GM12878 (cell line): ENCODE data around the gene TBC1D8. TPM values are rescaled to one million over a fixed set of nuclear protein-coding genes. Genes with fewer than 3 reads are reported as not detected.

Experiments used
- CREM ChIP-seq: IDR thresholded peaks from 2 replicates; pipeline ENCODE4 v1.6.1; 2014; ENCODE audit warnings: antibody characterized with exemption, low read depth
- GATAD2B ChIP-seq: fragments of 450-650 bp; conservative IDR thresholded peaks from 2 replicates; pipeline ENCODE4 v1.6.1; 2017; ENCODE audit warnings: low read depth, mild to moderate bottlenecking, moderate library complexity
- KAT2A ChIP-seq: conservative IDR thresholded peaks from 2 replicates; pipeline ENCODE4 v1.6.1; 2011; ENCODE audit warnings: low read depth, low read length; ENCODE audit not compliant: control insufficient read depth
- LARP7 ChIP-seq: fragments of 450-650 bp; IDR thresholded peaks from 2 replicates; pipeline ENCODE4 v1.6.1; 2017; ENCODE audit warnings: mild to moderate bottlenecking
- NR2C1 ChIP-seq: fragments of 450-650 bp; IDR thresholded peaks from 2 replicates; pipeline ENCODE4 v1.6.1; 2017; ENCODE audit warnings: antibody characterized with exemption, mild to moderate bottlenecking, moderate library complexity
- RAD21 ChIP-seq: IDR thresholded peaks from 2 replicates; pipeline ENCODE4 v1.6.1; 2011; ENCODE audit warnings: mild to moderate bottlenecking, low read depth, low read length, moderate library complexity; ENCODE audit not compliant: insufficient read depth
- SMAD5 ChIP-seq: IDR thresholded peaks from 2 replicates; pipeline ENCODE4 v1.6.1; 2016; ENCODE audit warnings: antibody characterized with exemption, low read depth
- STAT3 ChIP-seq: IDR thresholded peaks from 2 replicates; pipeline ENCODE4 v1.6.1; 2011; ENCODE audit warnings: low read depth, low read length, improper control_type of control experiment
- TBL1XR1 ChIP-seq: IDR thresholded peaks from 2 replicates; pipeline ENCODE4 v1.6.1; 2012; ENCODE audit warnings: low read depth, low read length, improper control_type of control experiment
- WRNIP1 ChIP-seq: IDR thresholded peaks from 2 replicates; pipeline ENCODE4 v1.6.1; 2011; ENCODE audit warnings: low read depth, low read length, improper control_type of control experiment, borderline replicate concordance
- polyA plus RNA-seq, 11 experiments: library from polyadenylated mRNA; depleted of rRNA in 4 of 11; unstranded in 6 of 11; stranded (reverse) in 5 of 11; fragments of >200 nt; fragmentation: Nextera tagmentation in 4 of 11; fragmentation: Illumina TruSeq in 1 of 11; extraction: Ambion mirVana in 4 of 11; extraction: Trizol in 1 of 11; gene quantifications; 1 replicate in 1 of 11; 2 replicates in 10 of 11; pipeline versions ENCODE4 v1.2.1 to v1.2.3, GENCODE V29; 2011 to 2016; ENCODE audit warnings: inconsistent platforms in 2 of 11, missing spikeins in 2 of 11, low read depth in 1 of 11
- total RNA-seq, 4 experiments: library from RNA; depleted of rRNA in 3 of 4; stranded (reverse); fragments of >200 nt in 3 of 4; fragmentation: Illumina TruSeq in 1 of 4; extraction: Trizol in 1 of 4; gene quantifications; 2 replicates each; pipeline versions ENCODE4 v1.2.1 to v1.2.3, GENCODE V29; 2013 to 2021
- TF ChIP-seq, protein P1 (sequence below): IDR thresholded peaks from 2 replicates; pipeline ENCODE4 v1.6.1; 2011; ENCODE audit warnings: low read depth, mild to moderate bottlenecking, low read length, moderate library complexity, borderline replicate concordance; ENCODE audit errors: extremely low read depth
- TF ChIP-seq, protein P2 (sequence below): IDR thresholded peaks from 2 replicates; pipeline ENCODE4 v1.6.1; 2011; ENCODE audit warnings: low read depth, low read length, improper control_type of control experiment, borderline replicate concordance
- TF ChIP-seq, protein P3 (sequence below): fragments of 450-650 bp; IDR thresholded peaks from 2 replicates; pipeline ENCODE4 v1.6.1; 2016; ENCODE audit warnings: mild to moderate bottlenecking
- TF ChIP-seq, protein P4 (sequence below): fragments of 450-650 bp; IDR thresholded peaks from 2 replicates; pipeline ENCODE4 v1.6.1; 2014; ENCODE audit warnings: mild to moderate bottlenecking
- TF ChIP-seq, protein P5 (sequence below): fragments of 450-650 bp; IDR thresholded peaks from 2 replicates; pipeline ENCODE4 v1.6.1; 2017; ENCODE audit warnings: mild to moderate bottlenecking, moderate library complexity
- TF ChIP-seq, protein P6 (sequence below): fragments of 150-350 bp; IDR thresholded peaks from 2 replicates; pipeline ENCODE4 v1.6.1; 2014; ENCODE audit warnings: mild to moderate bottlenecking, low read depth, low read length

TBC1D8 gene
- total and polyA plus RNA-seq, 10 of the 15 experiments (the other 5 are each of a cell fraction or from before 2014, with no cell fraction given), result 0.80 to 4.9 (median 4.4) TPM

DNA sequence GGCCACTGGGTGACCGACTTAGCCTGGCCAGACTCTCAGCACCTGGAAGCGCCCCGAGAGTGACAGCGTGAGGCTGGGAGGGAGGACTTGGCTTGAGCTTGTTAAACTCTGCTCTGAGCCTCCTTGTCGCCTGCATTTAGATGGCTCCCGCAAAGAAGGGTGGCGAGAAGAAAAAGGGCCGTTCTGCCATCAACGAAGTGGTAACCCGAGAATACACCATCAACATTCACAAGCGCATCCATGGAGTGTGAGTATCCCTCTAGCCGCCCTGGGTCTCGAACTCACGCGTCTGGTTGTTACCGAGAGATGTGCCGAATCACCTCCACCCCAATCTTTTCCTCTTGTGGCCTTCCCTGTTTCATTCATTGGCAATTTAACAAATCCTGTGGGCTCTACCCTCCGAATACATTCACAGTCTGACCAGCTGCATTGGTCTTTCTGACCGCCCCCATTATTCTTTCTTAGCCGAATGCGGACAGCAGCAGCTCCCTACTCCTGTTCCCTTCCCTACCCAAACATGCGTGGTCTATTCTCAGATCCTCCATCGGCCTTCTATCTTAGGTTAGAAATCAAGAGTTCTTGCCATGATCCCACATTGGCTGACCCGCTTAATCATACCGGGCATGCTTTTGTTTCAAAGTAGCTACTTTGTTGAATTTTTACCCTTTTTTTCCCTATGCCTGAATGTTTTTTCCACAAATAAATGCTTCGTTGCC, 148.5 kb downstream of the TBC1D8 start (continued):
- TF ChIP-seq, protein P1, sequence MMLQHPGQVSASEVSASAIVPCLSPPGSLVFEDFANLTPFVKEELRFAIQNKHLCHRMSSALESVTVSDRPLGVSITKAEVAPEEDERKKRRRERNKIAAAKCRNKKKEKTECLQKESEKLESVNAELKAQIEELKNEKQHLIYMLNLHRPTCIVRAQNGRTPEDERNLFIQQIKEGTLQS, result no peak
- TF ChIP-seq, protein P2, sequence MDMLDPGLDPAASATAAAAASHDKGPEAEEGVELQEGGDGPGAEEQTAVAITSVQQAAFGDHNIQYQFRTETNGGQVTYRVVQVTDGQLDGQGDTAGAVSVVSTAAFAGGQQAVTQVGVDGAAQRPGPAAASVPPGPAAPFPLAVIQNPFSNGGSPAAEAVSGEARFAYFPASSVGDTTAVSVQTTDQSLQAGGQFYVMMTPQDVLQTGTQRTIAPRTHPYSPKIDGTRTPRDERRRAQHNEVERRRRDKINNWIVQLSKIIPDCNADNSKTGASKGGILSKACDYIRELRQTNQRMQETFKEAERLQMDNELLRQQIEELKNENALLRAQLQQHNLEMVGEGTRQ, result no peak
- TF ChIP-seq, protein P3, sequence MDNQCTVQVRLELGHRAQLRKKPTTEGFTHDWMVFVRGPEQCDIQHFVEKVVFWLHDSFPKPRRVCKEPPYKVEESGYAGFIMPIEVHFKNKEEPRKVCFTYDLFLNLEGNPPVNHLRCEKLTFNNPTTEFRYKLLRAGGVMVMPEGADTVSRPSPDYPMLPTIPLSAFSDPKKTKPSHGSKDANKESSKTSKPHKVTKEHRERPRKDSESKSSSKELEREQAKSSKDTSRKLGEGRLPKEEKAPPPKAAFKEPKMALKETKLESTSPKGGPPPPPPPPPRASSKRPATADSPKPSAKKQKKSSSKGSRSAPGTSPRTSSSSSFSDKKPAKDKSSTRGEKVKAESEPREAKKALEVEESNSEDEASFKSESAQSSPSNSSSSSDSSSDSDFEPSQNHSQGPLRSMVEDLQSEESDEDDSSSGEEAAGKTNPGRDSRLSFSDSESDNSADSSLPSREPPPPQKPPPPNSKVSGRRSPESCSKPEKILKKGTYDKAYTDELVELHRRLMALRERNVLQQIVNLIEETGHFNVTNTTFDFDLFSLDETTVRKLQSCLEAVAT, result peak; percentile 7; the same call in 1 of the 2 replicates
- TF ChIP-seq TBL1XR1 (no peak), GATAD2B (no peak), KAT2A (no peak), WRNIP1 (0 out of 2 replicates have a peak, but pooled peaks have one; percentile 24), CREM (no peak), NR2C1 (no peak), RAD21 (no peak), SMAD5 (no peak), LARP7 (peak; percentile 23; the same call in 1 of the 2 replicates), STAT3 (no peak)
- TF ChIP-seq, protein P4, sequence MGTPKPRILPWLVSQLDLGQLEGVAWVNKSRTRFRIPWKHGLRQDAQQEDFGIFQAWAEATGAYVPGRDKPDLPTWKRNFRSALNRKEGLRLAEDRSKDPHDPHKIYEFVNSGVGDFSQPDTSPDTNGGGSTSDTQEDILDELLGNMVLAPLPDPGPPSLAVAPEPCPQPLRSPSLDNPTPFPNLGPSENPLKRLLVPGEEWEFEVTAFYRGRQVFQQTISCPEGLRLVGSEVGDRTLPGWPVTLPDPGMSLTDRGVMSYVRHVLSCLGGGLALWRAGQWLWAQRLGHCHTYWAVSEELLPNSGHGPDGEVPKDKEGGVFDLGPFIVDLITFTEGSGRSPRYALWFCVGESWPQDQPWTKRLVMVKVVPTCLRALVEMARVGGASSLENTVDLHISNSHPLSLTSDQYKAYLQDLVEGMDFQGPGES, result no peak
- TF ChIP-seq, protein P5, sequence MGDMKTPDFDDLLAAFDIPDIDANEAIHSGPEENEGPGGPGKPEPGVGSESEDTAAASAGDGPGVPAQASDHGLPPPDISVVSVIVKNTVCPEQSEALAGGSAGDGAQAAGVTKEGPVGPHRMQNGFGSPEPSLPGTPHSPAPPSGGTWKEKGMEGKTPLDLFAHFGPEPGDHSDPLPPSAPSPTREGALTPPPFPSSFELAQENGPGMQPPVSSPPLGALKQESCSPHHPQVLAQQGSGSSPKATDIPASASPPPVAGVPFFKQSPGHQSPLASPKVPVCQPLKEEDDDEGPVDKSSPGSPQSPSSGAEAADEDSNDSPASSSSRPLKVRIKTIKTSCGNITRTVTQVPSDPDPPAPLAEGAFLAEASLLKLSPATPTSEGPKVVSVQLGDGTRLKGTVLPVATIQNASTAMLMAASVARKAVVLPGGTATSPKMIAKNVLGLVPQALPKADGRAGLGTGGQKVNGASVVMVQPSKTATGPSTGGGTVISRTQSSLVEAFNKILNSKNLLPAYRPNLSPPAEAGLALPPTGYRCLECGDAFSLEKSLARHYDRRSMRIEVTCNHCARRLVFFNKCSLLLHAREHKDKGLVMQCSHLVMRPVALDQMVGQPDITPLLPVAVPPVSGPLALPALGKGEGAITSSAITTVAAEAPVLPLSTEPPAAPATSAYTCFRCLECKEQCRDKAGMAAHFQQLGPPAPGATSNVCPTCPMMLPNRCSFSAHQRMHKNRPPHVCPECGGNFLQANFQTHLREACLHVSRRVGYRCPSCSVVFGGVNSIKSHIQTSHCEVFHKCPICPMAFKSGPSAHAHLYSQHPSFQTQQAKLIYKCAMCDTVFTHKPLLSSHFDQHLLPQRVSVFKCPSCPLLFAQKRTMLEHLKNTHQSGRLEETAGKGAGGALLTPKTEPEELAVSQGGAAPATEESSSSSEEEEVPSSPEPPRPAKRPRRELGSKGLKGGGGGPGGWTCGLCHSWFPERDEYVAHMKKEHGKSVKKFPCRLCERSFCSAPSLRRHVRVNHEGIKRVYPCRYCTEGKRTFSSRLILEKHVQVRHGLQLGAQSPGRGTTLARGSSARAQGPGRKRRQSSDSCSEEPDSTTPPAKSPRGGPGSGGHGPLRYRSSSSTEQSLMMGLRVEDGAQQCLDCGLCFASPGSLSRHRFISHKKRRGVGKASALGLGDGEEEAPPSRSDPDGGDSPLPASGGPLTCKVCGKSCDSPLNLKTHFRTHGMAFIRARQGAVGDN, result no peak
- TF ChIP-seq, protein P6, sequence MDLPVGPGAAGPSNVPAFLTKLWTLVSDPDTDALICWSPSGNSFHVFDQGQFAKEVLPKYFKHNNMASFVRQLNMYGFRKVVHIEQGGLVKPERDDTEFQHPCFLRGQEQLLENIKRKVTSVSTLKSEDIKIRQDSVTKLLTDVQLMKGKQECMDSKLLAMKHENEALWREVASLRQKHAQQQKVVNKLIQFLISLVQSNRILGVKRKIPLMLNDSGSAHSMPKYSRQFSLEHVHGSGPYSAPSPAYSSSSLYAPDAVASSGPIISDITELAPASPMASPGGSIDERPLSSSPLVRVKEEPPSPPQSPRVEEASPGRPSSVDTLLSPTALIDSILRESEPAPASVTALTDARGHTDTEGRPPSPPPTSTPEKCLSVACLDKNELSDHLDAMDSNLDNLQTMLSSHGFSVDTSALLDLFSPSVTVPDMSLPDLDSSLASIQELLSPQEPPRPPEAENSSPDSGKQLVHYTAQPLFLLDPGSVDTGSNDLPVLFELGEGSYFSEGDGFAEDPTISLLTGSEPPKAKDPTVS, result no peak
